Liver (tissue), 9 donors: ENCODE measurements around the gene MLKL. TPM values are rescaled to one million over a fixed set of nuclear protein-coding genes. Genes with fewer than 3 reads are reported as not detected.

Source experiments
- DNase-seq: peaks from one replicate; pipeline ENCODE4 v3.0.0-alpha.2; 2017; ENCODE audit warnings: low spot score
- H3K27ac ChIP-seq, 2 donors: one replicate each; pipeline ENCODE4 v1.7.0; 2013; ENCODE audit warnings: inconsistent platforms in 2 of 2, low read length in 2 of 2, control low read depth in 1 of 2, low read depth in 1 of 2, mild to moderate bottlenecking in 1 of 2
- H3K27me3 ChIP-seq, 4 donors: one replicate each; pipeline versions ENCODE4 v1.6.1 to v1.7.0; 2013; ENCODE audit warnings: low read length in 3 of 4, inconsistent platforms in 1 of 4, mild to moderate bottlenecking in 1 of 4, moderate library complexity in 1 of 4; ENCODE audit not compliant: control insufficient read depth in 4 of 4, insufficient read depth in 4 of 4
- H3K36me3 ChIP-seq, 4 donors: one replicate each; pipeline versions ENCODE4 v1.6.1 to v1.7.0; 2013; ENCODE audit warnings: low read length in 3 of 4, mild to moderate bottlenecking in 3 of 4, low read depth in 1 of 4, moderate library complexity in 1 of 4; ENCODE audit not compliant: control insufficient read depth in 4 of 4, insufficient read depth in 3 of 4
- H3K4me1 ChIP-seq, 4 donors: one replicate each; pipeline versions ENCODE4 v1.6.1 to v1.7.0; 2013; ENCODE audit warnings: low read length in 3 of 4, mild to moderate bottlenecking in 3 of 4, moderate library complexity in 1 of 4; ENCODE audit not compliant: control insufficient read depth in 4 of 4, insufficient read depth in 4 of 4
- H3K4me3 ChIP-seq, 3 donors: one replicate each; pipeline versions ENCODE4 v1.6.1 to v1.7.0; 2013; ENCODE audit warnings: low read length in 3 of 3, control low read depth in 1 of 3, low read depth in 1 of 3, mild to moderate bottlenecking in 1 of 3
- H3K9ac ChIP-seq, 2 donors: one replicate each; pipeline ENCODE4 v1.7.0; 2013; ENCODE audit warnings: low read length in 2 of 2, mild to moderate bottlenecking in 2 of 2, moderate library complexity in 2 of 2, control low read depth in 1 of 2, low read depth in 1 of 2
- H3K9me3 ChIP-seq, 4 donors: one replicate each; pipeline versions ENCODE4 v1.6.1 to v1.7.0; 2013; ENCODE audit warnings: low read length in 3 of 4; ENCODE audit not compliant: control insufficient read depth in 4 of 4
- EGR1 ChIP-seq, 2 donors: IDR thresholded peaks; 2 replicates each; pipeline ENCODE4 v1.6.1; 2016 to 2018; ENCODE audit warnings: antibody characterized with exemption in 2 of 2, low read depth in 2 of 2
- FOXA1 ChIP-seq: IDR thresholded peaks from 2 replicates; pipeline ENCODE4 v1.6.1; 2016; ENCODE audit warnings: antibody characterized with exemption
- GABPA ChIP-seq, 2 donors: IDR thresholded peaks in 1 of 2; conservative IDR thresholded peaks in 1 of 2; 2 replicates each; pipeline ENCODE4 v1.6.1; 2016; ENCODE audit warnings: antibody characterized with exemption in 2 of 2, mild to moderate bottlenecking in 1 of 2, moderate library complexity in 1 of 2
- HNF4A ChIP-seq, 2 donors: conservative IDR thresholded peaks; 2 replicates each; pipeline ENCODE4 v1.6.1; 2016; ENCODE audit warnings: antibody characterized with exemption in 2 of 2, mild to moderate bottlenecking in 2 of 2
- HNF4G ChIP-seq: IDR thresholded peaks from 2 replicates; pipeline ENCODE4 v1.6.1; 2016; ENCODE audit warnings: antibody characterized with exemption
- JUND ChIP-seq, 2 donors: IDR thresholded peaks; 2 replicates each; pipeline ENCODE4 v1.6.1; 2016; ENCODE audit warnings: antibody characterized with exemption in 2 of 2
- NR2F2 ChIP-seq: IDR thresholded peaks from 2 replicates; pipeline ENCODE4 v1.6.1; 2016; ENCODE audit warnings: antibody characterized with exemption
- SP1 ChIP-seq: IDR thresholded peaks from 2 replicates; pipeline ENCODE4 v1.6.1; 2018; ENCODE audit warnings: antibody characterized with exemption, mild to moderate bottlenecking
- TAF1 ChIP-seq: conservative IDR thresholded peaks from 2 replicates; pipeline ENCODE4 v1.6.1; 2016; ENCODE audit warnings: antibody characterized with exemption, mild to moderate bottlenecking
- YY1 ChIP-seq: IDR thresholded peaks from 2 replicates; pipeline ENCODE4 v1.6.1; 2016; ENCODE audit warnings: antibody characterized with exemption, mild to moderate bottlenecking
- WGBS: extraction: QIAGEN DNeasy Blood & Tissue Kit; methylation state at CpG from one replicate; pipeline ENCODE4 v1.1.7; 2013; 5-methylcytosine and 5-hydroxymethylcytosine counted together
- polyA plus RNA-seq, 2 donors: library from polyadenylated mRNA; stranded (reverse) in 1 of 2; unstranded in 1 of 2; fragments of 200-250 nt in 1 of 2; fragments of >200 nt in 1 of 2; fragmentation: Nextera tagmentation in 1 of 2; extraction: Ambion mirVana in 1 of 2; gene quantifications; one replicate each; pipeline versions ENCODE4 v1.2.1 to v1.2.3, GENCODE V29; 2013 to 2015
- total RNA-seq, 2 donors: library from RNA; depleted of rRNA; stranded (reverse); fragments of >200 nt; gene quantifications; one replicate each; pipeline ENCODE4 v1.2.3, GENCODE V29; 2014
- TF ChIP-seq, protein P1 (sequence below): IDR thresholded peaks from 2 replicates; pipeline ENCODE4 v1.6.1; 2016; ENCODE audit warnings: antibody characterized with exemption
- TF ChIP-seq, protein P2 (sequence below): IDR thresholded peaks from 2 replicates; pipeline ENCODE4 v1.6.1; 2016; ENCODE audit warnings: antibody characterized with exemption, mild to moderate bottlenecking
- TF ChIP-seq, protein P3 (sequence below): fragments of 150-350 bp; IDR thresholded peaks from 2 replicates; pipeline ENCODE4 v1.5.1; 2017; ENCODE audit warnings: improper control_type of control experiment, low read depth, low read length; ENCODE audit not compliant: missing input control
- TF ChIP-seq, protein P4 (sequence below): IDR thresholded peaks from 2 replicates; pipeline ENCODE4 v1.6.1; 2016; ENCODE audit warnings: antibody characterized with exemption
- donor health status: healthy.
- donor health status: healthy.
- donor health status: healthy.
- donor health status: healthy.
- donor health status: healthy.

The MLKL gene
- total and polyA plus RNA-seq, 4 donors: 2.5 to 7.6 (median 3.6) TPM

DNA sequence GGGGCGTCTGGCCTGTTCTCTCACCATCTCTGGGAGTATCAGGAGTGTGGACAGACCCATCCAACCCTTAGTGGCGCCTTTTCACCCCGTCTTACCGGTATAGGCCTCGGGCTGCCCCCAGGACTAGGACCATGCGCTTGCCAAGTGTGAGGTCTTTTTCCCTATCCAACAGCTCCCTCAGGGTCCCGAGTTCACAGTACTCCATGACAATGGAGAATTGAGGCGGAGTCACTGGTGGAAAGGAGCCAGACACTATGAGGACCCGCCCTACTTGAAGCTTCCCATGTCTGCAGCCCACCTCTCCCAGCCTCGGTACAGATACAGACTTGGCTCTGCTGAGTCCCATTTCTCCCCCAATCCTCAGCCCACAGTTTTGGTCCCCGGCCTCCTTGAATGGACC lies 18.1 kb downstream of the MLKL start:
- WGBS: 90% methylated on average over 11 of the region's 11 CpGs
- Histone ChIP-seq H3K36me3 (peaks cover 0 to 15% (median 10%) of the 10 kb centered on the region in 4 donors), H3K9ac (no peak overlapping the region), H3K4me3 (no peak overlapping the region), H3K27ac (no peak overlapping the region), H3K9me3 (no peaks in the 10 kb centered on the region), H3K4me1 (no peaks in the 10 kb centered on the region), H3K27me3 (no peaks in the 10 kb centered on the region)
- TF ChIP-seq, protein P1, sequence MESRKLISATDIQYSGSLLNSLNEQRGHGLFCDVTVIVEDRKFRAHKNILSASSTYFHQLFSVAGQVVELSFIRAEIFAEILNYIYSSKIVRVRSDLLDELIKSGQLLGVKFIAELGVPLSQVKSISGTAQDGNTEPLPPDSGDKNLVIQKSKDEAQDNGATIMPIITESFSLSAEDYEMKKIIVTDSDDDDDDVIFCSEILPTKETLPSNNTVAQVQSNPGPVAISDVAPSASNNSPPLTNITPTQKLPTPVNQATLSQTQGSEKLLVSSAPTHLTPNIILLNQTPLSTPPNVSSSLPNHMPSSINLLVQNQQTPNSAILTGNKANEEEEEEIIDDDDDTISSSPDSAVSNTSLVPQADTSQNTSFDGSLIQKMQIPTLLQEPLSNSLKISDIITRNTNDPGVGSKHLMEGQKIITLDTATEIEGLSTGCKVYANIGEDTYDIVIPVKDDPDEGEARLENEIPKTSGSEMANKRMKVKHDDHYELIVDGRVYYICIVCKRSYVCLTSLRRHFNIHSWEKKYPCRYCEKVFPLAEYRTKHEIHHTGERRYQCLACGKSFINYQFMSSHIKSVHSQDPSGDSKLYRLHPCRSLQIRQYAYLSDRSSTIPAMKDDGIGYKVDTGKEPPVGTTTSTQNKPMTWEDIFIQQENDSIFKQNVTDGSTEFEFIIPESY: no peak
- TF ChIP-seq TAF1 (no peak), YY1 (no peak), HNF4A (conservative IDR thresholded peaks at IDR 0.05) (no peak), EGR1 (IDR thresholded peaks at IDR 0.05; ENCODE audit: low read depth in 2 of 2) (no peak), SP1 (no peak)
- TF ChIP-seq, protein P2, sequence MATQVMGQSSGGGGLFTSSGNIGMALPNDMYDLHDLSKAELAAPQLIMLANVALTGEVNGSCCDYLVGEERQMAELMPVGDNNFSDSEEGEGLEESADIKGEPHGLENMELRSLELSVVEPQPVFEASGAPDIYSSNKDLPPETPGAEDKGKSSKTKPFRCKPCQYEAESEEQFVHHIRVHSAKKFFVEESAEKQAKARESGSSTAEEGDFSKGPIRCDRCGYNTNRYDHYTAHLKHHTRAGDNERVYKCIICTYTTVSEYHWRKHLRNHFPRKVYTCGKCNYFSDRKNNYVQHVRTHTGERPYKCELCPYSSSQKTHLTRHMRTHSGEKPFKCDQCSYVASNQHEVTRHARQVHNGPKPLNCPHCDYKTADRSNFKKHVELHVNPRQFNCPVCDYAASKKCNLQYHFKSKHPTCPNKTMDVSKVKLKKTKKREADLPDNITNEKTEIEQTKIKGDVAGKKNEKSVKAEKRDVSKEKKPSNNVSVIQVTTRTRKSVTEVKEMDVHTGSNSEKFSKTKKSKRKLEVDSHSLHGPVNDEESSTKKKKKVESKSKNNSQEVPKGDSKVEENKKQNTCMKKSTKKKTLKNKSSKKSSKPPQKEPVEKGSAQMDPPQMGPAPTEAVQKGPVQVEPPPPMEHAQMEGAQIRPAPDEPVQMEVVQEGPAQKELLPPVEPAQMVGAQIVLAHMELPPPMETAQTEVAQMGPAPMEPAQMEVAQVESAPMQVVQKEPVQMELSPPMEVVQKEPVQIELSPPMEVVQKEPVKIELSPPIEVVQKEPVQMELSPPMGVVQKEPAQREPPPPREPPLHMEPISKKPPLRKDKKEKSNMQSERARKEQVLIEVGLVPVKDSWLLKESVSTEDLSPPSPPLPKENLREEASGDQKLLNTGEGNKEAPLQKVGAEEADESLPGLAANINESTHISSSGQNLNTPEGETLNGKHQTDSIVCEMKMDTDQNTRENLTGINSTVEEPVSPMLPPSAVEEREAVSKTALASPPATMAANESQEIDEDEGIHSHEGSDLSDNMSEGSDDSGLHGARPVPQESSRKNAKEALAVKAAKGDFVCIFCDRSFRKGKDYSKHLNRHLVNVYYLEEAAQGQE: no peak
- DNase-seq: no peak

DNA sequence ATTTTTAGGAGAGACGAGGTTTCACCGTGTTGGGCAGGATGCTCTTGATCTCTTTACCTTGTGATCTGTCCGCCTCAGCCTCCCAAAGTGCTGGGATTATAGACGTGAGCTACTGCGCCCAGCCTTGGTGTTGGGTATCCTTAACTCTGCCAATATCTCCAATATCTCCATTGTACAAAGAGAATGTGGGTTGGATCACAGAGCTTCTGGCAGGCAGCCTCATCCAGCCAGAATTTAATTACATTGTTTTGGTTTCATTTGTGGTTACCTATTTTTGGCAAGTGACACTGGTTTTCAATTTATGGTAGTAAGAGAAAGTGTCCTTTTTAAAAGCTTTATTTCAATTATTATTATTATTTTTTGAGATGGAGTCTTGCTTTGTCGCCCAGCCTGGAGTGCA lies 20.0 kb downstream of the MLKL start:
- H3K4me1 ChIP-seq: no peaks in the 10 kb centered on the region
- H3K27ac ChIP-seq: no peak overlapping the region
- WGBS: 96% methylated on average over 6 of the region's 6 CpGs
- H3K9me3 ChIP-seq: no peaks in the 10 kb centered on the region
- DNase-seq: no peak
- H3K9ac ChIP-seq: no peak overlapping the region
- TF ChIP-seq JUND (IDR thresholded peaks at IDR 0.05) (no peak), HNF4A (conservative IDR thresholded peaks at IDR 0.05) (no peak)
- peaks cover 0 to 18% (median 8%) of the 10 kb centered on the region in 4 donors for H3K36me3 ChIP-seq
- H3K4me3 ChIP-seq: no peak overlapping the region
- H3K27me3 ChIP-seq: no peaks in the 10 kb centered on the region

DNA sequence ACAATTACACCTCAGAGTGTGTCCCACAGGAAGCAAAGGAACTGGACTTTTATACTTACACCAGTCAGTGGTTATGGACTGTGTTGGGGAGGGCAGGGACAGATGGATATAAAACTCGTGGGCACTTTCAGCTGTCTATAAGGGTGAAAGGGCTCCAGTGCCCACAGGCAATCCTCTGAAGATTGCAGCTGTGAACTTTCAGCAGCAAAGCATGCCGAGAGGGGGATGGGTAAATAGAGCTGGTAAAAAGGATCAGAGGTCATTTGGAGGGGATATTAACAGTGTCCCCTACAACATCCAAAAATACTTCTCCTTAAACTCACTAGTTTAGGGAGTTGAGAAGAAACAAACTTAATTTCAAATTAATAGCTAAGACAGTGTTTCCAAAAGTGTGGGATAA lies 20.7 kb downstream of the MLKL start:
- Histone ChIP-seq H3K9ac (no peak overlapping the region), H3K27me3 (no peaks in the 10 kb centered on the region), H3K9me3 (no peaks in the 10 kb centered on the region), H3K27ac (no peak overlapping the region), H3K4me1 (no peaks in the 10 kb centered on the region), H3K4me3 (no peak overlapping the region), H3K36me3 (peaks cover 0 to 21% (median 9%) of the 10 kb centered on the region in 4 donors)
- no peak for DNase-seq
- WGBS: 43% methylated on average over 2 of the region's 2 CpGs
- TF ChIP-seq SP1 (no peak), NR2F2 (no peak), JUND (IDR thresholded peaks at IDR 0.05) (no peak), YY1 (no peak), GABPA (IDR thresholded peaks at IDR 0.05 in 1 of 2, conservative IDR thresholded peaks at IDR 0.05 in 1 of 2) (no peak), FOXA1 (no peak), HNF4G (no peak), TAF1 (no peak)
- TF ChIP-seq, protein P3, sequence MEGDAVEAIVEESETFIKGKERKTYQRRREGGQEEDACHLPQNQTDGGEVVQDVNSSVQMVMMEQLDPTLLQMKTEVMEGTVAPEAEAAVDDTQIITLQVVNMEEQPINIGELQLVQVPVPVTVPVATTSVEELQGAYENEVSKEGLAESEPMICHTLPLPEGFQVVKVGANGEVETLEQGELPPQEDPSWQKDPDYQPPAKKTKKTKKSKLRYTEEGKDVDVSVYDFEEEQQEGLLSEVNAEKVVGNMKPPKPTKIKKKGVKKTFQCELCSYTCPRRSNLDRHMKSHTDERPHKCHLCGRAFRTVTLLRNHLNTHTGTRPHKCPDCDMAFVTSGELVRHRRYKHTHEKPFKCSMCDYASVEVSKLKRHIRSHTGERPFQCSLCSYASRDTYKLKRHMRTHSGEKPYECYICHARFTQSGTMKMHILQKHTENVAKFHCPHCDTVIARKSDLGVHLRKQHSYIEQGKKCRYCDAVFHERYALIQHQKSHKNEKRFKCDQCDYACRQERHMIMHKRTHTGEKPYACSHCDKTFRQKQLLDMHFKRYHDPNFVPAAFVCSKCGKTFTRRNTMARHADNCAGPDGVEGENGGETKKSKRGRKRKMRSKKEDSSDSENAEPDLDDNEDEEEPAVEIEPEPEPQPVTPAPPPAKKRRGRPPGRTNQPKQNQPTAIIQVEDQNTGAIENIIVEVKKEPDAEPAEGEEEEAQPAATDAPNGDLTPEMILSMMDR: no peak
- TF ChIP-seq, protein P2: no peak
- TF ChIP-seq, protein P4, sequence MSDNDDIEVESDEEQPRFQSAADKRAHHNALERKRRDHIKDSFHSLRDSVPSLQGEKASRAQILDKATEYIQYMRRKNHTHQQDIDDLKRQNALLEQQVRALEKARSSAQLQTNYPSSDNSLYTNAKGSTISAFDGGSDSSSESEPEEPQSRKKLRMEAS: no peak
- TF ChIP-seq, protein P1: no peak
